T-helper 2 cell (primary cell): ENCODE results near the gene MZF1.

Experiments used
- DNase-seq, 5 experiments: peaks; one replicate each; pipeline versions ENCODE4 v3.0.0 to v3.0.0-alpha.2; 2012 to 2022

The MZF1 gene

DNA sequence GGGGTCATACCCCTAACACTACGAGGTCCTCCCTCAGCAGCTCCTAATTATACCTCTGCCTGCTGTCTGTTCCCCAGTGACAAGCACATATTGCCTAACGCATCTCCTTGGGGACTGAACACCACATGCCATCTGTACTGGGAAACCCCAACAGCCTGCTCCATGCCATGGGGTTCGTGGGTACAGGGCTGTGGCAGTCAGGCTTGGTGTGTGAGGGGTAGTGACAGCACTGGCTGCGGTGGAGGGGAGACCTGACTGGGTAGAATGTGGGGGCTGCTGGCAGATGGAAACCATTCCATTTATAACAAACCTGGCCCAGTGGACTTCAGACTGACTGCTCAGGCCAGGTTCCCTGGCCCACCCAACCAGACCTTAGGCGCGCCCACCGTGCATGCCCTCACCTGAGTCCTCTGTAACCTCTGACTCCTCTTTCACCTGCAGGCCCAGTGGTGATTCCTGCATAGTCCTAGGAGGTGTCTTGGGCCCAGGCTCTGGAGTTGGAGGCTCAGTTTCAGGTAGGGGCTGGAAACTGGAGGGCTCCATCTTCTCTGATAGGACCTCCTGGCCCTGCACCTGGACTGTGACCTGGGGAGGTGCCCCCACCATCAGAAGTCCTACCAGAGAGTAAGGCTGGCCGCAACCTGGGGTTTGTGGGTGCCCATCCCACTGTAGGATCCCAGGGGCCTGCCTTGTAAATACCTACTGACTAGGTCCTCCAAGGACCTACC is 3.0 kb downstream of the MZF1 start:
- no peak for DNase-seq

DNA sequence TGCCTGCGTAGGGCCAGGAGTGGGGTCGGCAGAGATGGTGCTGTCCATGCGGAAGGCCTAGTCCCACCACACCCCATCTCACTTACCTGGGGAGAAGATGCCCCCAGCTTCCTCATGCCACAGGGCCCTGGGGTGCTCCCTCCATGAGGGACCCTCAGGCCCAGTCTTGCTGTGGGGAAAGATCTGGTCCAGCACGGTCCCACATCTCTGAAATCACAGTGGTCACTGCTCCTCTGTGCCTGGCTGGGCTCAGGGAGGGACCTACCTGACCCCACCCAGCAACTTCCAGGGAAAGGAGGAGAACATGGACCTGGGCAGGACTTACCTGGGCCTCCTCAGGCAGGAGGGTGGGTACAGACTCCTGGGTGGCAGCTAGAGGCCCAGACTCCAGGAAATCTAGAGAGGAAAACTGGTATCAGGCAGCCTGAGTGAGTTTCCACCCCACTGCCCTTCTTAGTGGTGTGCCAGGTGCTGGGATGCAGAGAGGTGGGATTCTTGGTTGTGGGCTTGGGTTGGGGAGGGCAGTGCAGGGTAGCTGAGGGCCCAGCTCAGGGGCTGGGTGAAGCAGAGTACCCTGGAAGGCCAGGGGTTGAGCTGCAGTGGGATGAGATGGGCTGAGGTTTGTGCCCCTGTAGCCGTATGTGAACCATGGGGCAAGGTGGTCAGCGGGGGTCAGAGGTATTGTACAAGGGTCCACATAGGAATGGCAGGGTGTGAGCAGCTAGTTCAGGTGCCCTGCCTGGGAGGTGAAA is 3.8 kb downstream of the MZF1 start:
- no peak for DNase-seq

DNA sequence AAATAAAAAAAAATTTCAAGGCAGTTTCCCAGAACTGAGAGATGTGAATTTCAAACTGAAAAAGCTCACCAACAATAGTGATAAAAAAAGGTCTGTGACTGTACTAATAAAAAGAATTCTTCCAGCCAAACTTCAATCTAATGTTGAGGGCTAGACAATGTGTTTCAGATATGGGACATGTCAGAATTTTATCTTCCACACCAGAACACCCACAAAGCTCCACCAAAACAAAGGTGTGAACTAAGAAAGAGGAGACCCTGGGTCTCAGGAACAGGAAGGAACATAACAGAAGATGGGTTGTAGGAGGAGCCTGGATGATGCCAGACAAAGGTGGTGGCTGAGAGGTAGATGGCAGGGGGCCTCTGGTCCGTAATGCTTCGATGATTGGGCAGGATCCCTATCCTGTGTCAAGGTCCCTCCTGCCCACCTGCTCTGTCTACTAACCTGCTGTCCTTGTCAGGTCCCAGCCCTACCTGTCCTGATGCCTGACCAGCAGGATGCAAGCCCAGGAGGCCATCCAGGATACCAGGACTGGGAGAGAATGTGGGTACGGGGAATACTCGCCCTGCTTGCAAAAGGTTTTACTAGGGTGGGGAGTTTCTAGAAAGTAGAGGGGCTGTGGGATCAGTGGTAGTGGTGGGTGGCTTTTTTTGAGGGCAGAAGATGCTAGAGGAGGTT is 4.5 kb downstream of the MZF1 start:
- DNase-seq: no peak

DNA sequence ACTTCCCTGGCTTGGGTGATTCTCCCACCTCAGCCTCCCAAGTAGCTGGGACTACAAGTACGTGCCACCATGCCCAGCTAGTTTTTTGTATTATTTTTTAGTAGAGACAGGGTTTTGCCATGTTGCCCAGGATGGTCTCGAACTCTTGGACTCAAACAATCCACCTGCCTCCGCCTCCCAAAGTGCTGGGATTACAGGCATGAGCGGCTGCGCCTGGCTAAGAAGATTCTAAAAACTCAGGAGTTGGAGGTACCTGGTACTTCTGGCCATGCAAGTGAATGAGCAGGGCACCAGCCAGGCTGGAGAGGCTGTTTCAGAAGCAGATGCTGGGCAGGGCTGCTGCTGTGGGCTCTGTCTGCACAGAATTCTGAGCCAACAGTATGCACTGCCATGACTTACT is 6.1 kb downstream of the MZF1 start:
- no peak for DNase-seq

DNA sequence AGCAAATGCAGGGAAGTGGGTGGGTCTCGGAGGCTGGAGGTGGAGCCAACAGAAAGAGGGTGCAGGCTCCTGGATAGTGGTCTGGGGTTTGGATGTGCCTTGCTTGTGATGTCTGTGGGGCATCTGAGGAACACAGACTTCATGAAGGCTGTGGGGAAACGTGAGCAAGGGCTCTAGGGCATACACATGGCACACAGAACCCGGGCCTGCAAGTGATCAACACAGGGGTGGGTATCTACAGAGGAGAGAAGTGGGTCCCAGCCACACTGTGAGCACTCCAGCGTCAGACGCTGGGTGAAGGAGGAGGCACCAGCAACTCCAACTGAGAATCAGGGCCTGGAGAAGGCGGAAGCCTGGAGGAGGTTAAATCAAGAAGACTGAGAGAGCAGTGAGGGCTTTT is 9.3 kb downstream of the MZF1 start:
- DNase-seq: no peak

- no peak for DNase-seq
Observed at GRCh38 chr19:58563034-58563573, 10.0 kb downstream of the MZF1 start.

GRCh38 chr19:58562122-58563033 is 10.8 kb downstream of the MZF1 start:
- DNase-seq: peak in 2 of 5 experiments; percentile 21 to 79

DNA sequence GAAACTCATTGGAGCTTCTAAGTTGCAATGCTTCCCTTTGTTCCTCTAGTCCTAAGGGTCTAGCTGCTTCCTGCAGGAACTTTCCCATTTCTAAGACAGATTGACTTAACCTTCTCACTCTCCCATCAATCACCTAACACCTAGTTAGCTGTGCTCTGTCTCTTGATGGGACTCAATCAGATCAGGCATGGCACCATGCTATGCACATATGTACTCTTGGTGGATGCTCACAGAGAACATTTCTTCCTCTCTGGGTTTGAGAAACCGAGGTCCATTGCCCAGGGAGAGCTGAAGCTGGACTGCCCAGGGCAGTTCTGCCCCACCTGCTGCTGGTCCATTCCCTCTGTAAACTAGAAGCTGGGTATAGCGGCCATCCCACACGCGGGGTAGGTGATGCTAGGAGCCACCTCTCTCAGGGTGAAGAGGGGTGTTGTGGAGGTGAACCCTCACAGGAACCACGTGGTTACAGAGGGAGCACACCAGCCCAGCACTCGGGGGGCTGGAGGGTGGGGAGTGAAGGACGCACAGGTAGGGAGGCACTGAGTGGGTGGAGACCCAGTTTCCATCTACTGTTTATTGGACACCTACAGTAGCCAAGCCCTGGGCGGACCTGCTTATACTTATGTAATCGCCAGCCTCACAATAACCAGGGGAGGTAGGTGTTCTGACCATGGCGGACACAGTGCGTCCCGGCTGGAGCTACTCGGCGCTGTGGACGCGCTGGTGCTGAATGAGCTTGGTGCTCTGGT is 11.6 kb downstream of the MZF1 start:
- DNase-seq: no peak

GRCh38 chr19:58560921-58561320 is 12.2 kb downstream of the MZF1 start:
- DNase-seq: no peak

DNA sequence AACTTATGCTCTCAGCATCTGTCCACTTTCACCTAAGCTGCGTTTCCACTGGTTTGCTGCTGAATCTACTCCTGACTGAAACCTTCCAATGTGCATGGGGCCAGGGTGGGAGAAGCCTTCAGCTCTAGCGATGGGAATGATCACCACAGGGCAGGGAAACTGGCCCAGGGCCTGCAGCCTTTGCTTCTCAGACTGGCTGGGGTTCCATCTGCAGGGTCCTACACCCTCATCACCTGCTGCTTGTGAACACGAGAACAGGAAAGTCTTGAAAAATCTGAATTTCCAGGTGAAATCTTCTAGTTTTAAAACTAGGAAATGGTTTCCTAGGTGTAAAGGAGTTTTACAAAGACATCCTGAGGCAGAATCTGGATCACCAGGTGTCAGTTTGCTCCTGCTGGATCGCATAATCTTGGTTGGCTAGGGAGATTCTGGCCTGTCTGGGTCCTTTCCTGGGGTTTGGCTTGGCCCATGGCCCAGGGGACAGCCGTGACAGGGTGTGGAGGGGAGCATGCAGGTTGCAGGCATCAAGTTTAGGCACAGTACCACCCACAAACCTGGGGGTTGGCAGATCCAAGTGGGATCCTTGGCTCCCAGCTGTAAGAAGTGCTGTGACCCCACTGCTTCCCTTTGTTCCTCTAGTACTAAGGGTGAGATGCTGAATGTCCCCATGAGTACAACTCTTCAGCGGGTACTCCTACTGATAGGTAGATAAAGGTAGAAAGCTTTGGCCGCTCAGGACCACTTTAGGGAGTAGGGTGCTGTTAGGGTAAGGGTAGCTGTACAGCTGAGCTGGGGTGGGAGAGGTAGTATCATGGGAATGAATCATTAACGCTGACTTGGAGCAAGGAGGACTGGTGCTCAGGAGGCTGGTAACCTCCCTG is 12.9 kb downstream of the MZF1 start:
- DNase-seq: no peak

- DNase-seq: peak in 3 of 5 experiments; percentile 38 to 78 (median 45)
Observed at GRCh38 chr19:58559275-58560006, 13.7 kb downstream of the MZF1 start.

- peak; percentile 99 to 100 (median 99) for DNase-seq
Observed at GRCh38 chr19:58558623-58559274, 14.4 kb downstream of the MZF1 start.

DNA sequence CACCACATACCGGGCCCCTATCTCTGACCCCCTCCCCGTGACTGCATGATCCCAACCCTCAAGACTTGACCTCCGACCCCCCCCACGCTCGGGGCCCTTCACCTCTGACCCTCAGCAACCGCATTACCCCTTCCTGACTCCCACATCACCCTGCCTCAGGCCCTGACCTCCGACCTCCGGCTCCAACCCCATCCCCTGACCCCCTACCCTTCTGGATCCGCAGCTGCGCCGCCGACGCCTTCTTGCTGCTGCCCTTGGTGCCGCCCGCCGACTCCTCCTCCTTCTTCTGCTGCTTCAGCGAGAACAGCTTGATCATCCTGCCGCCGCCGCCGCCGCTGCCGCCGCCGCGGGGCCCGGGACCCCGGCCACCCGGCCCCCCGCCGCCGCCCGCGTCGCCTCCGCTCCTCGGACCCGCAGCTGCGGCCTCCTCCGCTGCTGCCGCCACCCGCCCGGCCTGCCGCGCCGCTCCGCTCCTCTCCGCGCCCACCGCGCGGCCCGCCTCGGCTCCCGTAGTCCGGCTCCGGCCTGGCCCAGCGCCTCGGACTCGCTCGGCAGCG is 15.0 kb downstream of the MZF1 start, which contains the start of gene UBE2M:
UBE2M (minus strand) TSS at position 546 of the 557 bp plus-strand sequence; CDS start at position 316, 230 bp downstream.
- peak in 4 of 5 experiments; percentile 34 to 81 (median 52) for DNase-seq

- DNase-seq: no peak
Observed at GRCh38 chr19:58557221-58558065, 15.7 kb downstream of the MZF1 start.

GRCh38 chr19:58556622-58557220 is 16.4 kb downstream of the MZF1 start:
- DNase-seq: no peak

- no peak for DNase-seq
Observed at GRCh38 chr19:58555920-58556621, 17.1 kb downstream of the MZF1 start.
